Occipital lobe (tissue), 2 donors: Measurements from ENCODE around the gene MAP6. TPM values are rescaled to one million over a fixed set of nuclear protein-coding genes. Genes with fewer than 3 reads are reported as not detected.

ENCODE experiments used
- DNase-seq: peaks from one replicate; lab custom pipeline; 2025; lab: John Stamatoyannopoulos, UW
- total RNA-seq: library from RNA; depleted of rRNA; stranded (reverse); fragments of >200 nt; gene quantifications from one replicate; pipeline ENCODE4 v1.2.3, GENCODE V29; 2014

The MAP6 gene
- total RNA-seq, 1 donor from 2014 or later: 83.6 TPM

GRCh38 chr11:75571625-75572024, 97.2 kb downstream of the MAP6 start:
- DNase-seq: no peak

GRCh38 chr11:75570559-75571139, 98.2 kb downstream of the MAP6 start:
- no peak for DNase-seq

- DNase-seq: no peak
Observed at GRCh38 chr11:75568616-75569219, 100.1 kb downstream of the MAP6 start.

- DNase-seq: no peak
Observed at GRCh38 chr11:75567971-75568370, 100.9 kb downstream of the MAP6 start.

- DNase-seq: no peak
Observed at GRCh38 chr11:75566763-75567279, 102.0 kb downstream of the MAP6 start.

- no peak for DNase-seq
Observed at GRCh38 chr11:75565916-75566762, 102.7 kb downstream of the MAP6 start.

- no peak for DNase-seq
Observed at GRCh38 chr11:75565221-75565814, 103.5 kb downstream of the MAP6 start.

- DNase-seq: no peak
Observed at GRCh38 chr11:75563978-75564552, 104.8 kb downstream of the MAP6 start.

GRCh38 chr11:75563501-75563977, 105.3 kb downstream of the MAP6 start:
- DNase-seq: no peak

- DNase-seq: no peak
Observed at GRCh38 chr11:75562836-75563484, 105.9 kb downstream of the MAP6 start.

GRCh38 chr11:75562048-75562835, 106.6 kb downstream of the MAP6 start, which contains the start of gene SERPINH1:
Gene SERPINH1, plus strand, starts transcription at chr11:75562253. Its CDS starts 4,097 bp downstream, at chr11:75566350.
- DNase-seq: peak; percentile 41

- DNase-seq: no peak
Observed at GRCh38 chr11:75561426-75562047, 107.3 kb downstream of the MAP6 start.

GRCh38 chr11:75560644-75561043, 108.2 kb downstream of the MAP6 start:
- no peak for DNase-seq

- no peak for DNase-seq
Observed at GRCh38 chr11:75558939-75559843, 109.6 kb downstream of the MAP6 start.

GRCh38 chr11:75557666-75558494, 111.0 kb downstream of the MAP6 start:
- DNase-seq: no peak

GRCh38 chr11:75556275-75556674, 112.6 kb downstream of the MAP6 start:
- DNase-seq: no peak

GRCh38 chr11:75555079-75555811, 113.6 kb downstream of the MAP6 start:
- DNase-seq: no peak
